Liver (tissue), 3 donors: ENCODE data around the gene NPPA.

Experiments
- SP1 ChIP-seq: IDR thresholded peaks from 2 replicates; pipeline ENCODE4 v1.6.1; 2018; ENCODE audit warnings: antibody characterized with exemption, mild to moderate bottlenecking
- TF ChIP-seq, protein P1 (sequence below): fragments of 150-350 bp; IDR thresholded peaks from 2 replicates; pipeline ENCODE4 v1.5.1; 2017; ENCODE audit warnings: improper control_type of control experiment, low read depth, low read length; ENCODE audit not compliant: missing input control
- TF ChIP-seq, protein P2 (sequence below): IDR thresholded peaks from 2 replicates; pipeline ENCODE4 v1.6.1; 2016; ENCODE audit warnings: antibody characterized with exemption
- TF ChIP-seq, protein P3 (sequence below): IDR thresholded peaks from 2 replicates; pipeline ENCODE4 v1.6.1; 2016; ENCODE audit warnings: antibody characterized with exemption
- donor health status: healthy.
- donor health status: healthy.

DNA sequence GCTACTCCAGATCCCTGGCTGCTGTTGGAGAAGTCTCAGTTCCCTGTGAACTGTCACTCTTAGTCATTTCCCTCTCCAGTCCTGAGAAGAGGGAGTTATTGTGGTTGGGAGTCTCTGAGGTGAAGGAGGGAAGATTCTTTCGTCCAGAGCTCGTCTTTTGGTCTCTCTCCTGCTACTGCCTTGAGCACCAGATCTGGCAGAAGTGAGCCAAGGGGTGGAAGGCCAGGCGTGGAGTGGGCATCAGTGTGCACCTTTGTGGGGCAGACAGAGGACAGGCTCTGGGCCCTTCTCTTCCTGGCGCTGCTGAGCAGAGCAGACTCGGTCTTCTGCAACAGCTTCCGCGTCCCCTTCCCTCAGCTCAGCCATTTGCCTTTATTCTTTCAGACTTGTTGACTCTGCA lies 22.5 kb downstream of the NPPA start:
- TF ChIP-seq, protein P1, sequence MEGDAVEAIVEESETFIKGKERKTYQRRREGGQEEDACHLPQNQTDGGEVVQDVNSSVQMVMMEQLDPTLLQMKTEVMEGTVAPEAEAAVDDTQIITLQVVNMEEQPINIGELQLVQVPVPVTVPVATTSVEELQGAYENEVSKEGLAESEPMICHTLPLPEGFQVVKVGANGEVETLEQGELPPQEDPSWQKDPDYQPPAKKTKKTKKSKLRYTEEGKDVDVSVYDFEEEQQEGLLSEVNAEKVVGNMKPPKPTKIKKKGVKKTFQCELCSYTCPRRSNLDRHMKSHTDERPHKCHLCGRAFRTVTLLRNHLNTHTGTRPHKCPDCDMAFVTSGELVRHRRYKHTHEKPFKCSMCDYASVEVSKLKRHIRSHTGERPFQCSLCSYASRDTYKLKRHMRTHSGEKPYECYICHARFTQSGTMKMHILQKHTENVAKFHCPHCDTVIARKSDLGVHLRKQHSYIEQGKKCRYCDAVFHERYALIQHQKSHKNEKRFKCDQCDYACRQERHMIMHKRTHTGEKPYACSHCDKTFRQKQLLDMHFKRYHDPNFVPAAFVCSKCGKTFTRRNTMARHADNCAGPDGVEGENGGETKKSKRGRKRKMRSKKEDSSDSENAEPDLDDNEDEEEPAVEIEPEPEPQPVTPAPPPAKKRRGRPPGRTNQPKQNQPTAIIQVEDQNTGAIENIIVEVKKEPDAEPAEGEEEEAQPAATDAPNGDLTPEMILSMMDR, result no peak
- TF ChIP-seq, protein P2, sequence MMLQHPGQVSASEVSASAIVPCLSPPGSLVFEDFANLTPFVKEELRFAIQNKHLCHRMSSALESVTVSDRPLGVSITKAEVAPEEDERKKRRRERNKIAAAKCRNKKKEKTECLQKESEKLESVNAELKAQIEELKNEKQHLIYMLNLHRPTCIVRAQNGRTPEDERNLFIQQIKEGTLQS, result no peak
- no peak for TF ChIP-seq SP1
- TF ChIP-seq, protein P3, sequence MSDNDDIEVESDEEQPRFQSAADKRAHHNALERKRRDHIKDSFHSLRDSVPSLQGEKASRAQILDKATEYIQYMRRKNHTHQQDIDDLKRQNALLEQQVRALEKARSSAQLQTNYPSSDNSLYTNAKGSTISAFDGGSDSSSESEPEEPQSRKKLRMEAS, result no peak
